ENCODE data around the gene CDA. TPM values are rescaled to one million over a fixed set of nuclear protein-coding genes. Genes with fewer than 3 reads are reported as not detected.

Gene CDA
- total RNA-seq, 1 experiment from 2014 or later = 6.5 TPM

DNA sequence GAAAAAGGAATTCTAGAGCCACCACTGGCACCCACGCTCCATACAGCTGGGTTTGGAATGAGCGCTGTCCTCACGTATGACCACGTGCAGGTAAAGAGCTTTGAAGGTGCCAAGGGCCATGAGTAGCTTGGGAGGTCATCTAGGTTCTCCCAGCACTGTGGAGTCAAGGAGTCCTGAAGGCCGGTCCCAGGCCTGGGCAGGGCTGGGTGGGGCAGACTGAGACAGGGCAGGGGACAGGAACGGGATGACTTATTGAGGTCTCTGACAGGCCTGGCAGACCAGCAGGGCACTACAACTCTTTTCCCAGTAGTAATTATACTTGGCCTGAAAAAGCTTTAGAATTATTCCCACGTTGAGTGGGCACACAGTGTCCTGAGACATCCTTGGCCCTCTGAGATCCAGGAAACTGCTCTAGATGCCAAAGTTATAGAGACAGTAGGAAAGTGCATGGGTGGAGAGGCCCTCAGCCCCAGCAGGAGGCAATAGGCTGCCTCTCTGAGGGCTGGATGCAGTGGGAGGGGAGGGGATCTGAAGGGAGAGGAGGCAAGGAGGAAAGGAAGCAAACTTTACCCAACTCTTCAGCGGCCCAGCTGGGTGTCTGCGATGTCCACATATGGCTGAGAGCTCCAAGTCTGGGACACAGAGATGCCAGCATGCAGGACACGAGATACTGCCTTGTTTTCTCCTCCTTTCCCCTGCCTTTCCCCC is 1.8 kb upstream of the CDA start:
- TF ChIP-seq, protein P1, sequence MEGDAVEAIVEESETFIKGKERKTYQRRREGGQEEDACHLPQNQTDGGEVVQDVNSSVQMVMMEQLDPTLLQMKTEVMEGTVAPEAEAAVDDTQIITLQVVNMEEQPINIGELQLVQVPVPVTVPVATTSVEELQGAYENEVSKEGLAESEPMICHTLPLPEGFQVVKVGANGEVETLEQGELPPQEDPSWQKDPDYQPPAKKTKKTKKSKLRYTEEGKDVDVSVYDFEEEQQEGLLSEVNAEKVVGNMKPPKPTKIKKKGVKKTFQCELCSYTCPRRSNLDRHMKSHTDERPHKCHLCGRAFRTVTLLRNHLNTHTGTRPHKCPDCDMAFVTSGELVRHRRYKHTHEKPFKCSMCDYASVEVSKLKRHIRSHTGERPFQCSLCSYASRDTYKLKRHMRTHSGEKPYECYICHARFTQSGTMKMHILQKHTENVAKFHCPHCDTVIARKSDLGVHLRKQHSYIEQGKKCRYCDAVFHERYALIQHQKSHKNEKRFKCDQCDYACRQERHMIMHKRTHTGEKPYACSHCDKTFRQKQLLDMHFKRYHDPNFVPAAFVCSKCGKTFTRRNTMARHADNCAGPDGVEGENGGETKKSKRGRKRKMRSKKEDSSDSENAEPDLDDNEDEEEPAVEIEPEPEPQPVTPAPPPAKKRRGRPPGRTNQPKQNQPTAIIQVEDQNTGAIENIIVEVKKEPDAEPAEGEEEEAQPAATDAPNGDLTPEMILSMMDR (conservative IDR thresholded peaks at IDR 0.05) = no peak
- Mint-ChIP-seq H3K4me1 (peaks cover 30% of the 10 kb centered on the region in 2 experiments), H3K27ac (no peak overlapping the region; a peak in 1 of 7 replicates), H3K36me3 (ENCODE audit: insufficient read depth in 1 of 3, low read depth in 3 of 3) (no peaks in the 10 kb centered on the region), H3K9me3 (no peaks in the 10 kb centered on the region; a peak in 2 of 5 replicates), H3K27me3 (ENCODE audit: low read depth) (peaks cover 17% of the 10 kb centered on the region), H3K4me3 (no peak overlapping the region)
- H3K79me2 ChIP-seq (ENCODE audit: insufficient read depth, low read length) = no peaks in the 10 kb centered on the region
- DNase-seq = no peak
- no peak overlapping the region for H2BK20ac ChIP-seq (ENCODE audit: low read depth, low read length, poor library complexity, severe bottlenecking)
- H3K18ac ChIP-seq (ENCODE audit: insufficient read length, low read depth, low read length) = no peak overlapping the region
- H3K4ac ChIP-seq (ENCODE audit: low read depth, low read length) = no peak overlapping the region
- no peak overlapping the region for H2BK120ac ChIP-seq (ENCODE audit: low read depth, low read length, poor library complexity, severe bottlenecking)
- no peaks in the 10 kb centered on the region for H3K27me3 ChIP-seq (ENCODE audit: insufficient read depth, low read length)
- no peak overlapping the region for H2BK12ac ChIP-seq (ENCODE audit: insufficient read length, low read depth, low read length)
- no peak overlapping the region for H4K8ac ChIP-seq (replicated peaks; ENCODE audit: insufficient read length, low read depth, low read length)
- no peak overlapping the region for H2AK5ac ChIP-seq (ENCODE audit: insufficient read length, low read length)
- H3K4me1 ChIP-seq (ENCODE audit: insufficient read depth, low read length) = no peaks in the 10 kb centered on the region
- H4K20me1 ChIP-seq (ENCODE audit: control insufficient read depth, insufficient read depth, insufficient read length) = peaks cover 2% of the 10 kb centered on the region
- H3K27ac ChIP-seq (ENCODE audit: insufficient read length, low read depth, low read length) = no peak overlapping the region
- no peak overlapping the region for H4K91ac ChIP-seq (ENCODE audit: insufficient read length, low read depth, low read length)
- H3K79me1 ChIP-seq (ENCODE audit: insufficient read depth, low read depth, low read length, poor library complexity, severe bottlenecking) = no peaks in the 10 kb centered on the region
- H3K9ac ChIP-seq (ENCODE audit: extremely low read depth, insufficient read length, low read length) = no peak overlapping the region
- H4K5ac ChIP-seq (ENCODE audit: insufficient read length, low read depth, low read length) = no peak overlapping the region
- H2AFZ ChIP-seq (ENCODE audit: low read length) = no peak overlapping the region
- WGBS (ENCODE audit: extremely low coverage, insufficient read length, low lambda C conversion rate) = no CpG with 5 or more reads among the region's 10 CpGs
- H3T11ph ChIP-seq (ENCODE audit: low read length) = no peak overlapping the region
- no peaks in the 10 kb centered on the region for H3K23me2 ChIP-seq (ENCODE audit: insufficient read length, low read depth, low read length, poor library complexity, severe bottlenecking)
- no peaks in the 10 kb centered on the region for H3K9me3 ChIP-seq (ENCODE audit: control insufficient read depth, low read depth, low read length)
- no peak overlapping the region for H3K56ac ChIP-seq (ENCODE audit: insufficient read length, low read depth, low read length)
- no peak overlapping the region for H3K14ac ChIP-seq (ENCODE audit: insufficient read depth, low read length)
- H2BK5ac ChIP-seq (ENCODE audit: insufficient read length, low read length) = no peak overlapping the region
- no peak overlapping the region for H3K23ac ChIP-seq (ENCODE audit: insufficient read length, low read depth, low read length)
- H2BK15ac ChIP-seq (ENCODE audit: low read depth, low read length) = no peak overlapping the region
- no peak overlapping the region for H3K4me2 ChIP-seq (ENCODE audit: insufficient read depth, insufficient read length, low read length)

Data from H9 (cell line).